SU-DHL-6 (cell line): ENCODE data around the gene ZNF518A.
A peak's percentile ranks its signal among the peaks of the same experiment; 100 is the strongest.

Experiments used
- H2AFZ ChIP-seq: fragments of 200-600 bp; sonication (generic); 2 replicates; pipeline ENCODE4 v1.6.1; 2014; ENCODE audit warnings: low read depth, mild to moderate bottlenecking, moderate library complexity, mixed read lengths, antibody characterized with exemption, low read length; ENCODE audit not compliant: severe bottlenecking
- H3F3A ChIP-seq: fragments of 200-600 bp; shearing (Covaris generic); 2 replicates; pipeline ENCODE4 v1.6.0; 2016; ENCODE audit warnings: antibody characterized with exemption, mild to moderate bottlenecking; ENCODE audit not compliant: insufficient read depth
- H3K27ac ChIP-seq: fragments of 200-600 bp; sonication (generic); 2 replicates; pipeline ENCODE4 v1.5.1; 2016; ENCODE audit warnings: low read depth, mild to moderate bottlenecking, low read length, moderate library complexity, mixed read lengths
- H3K27me3 ChIP-seq: fragments of 200-600 bp; sonication (generic), shearing (Covaris generic); 2 replicates; pipeline ENCODE4 v1.6.0; 2014; ENCODE audit warnings: mild to moderate bottlenecking, low read length
- H3K36me3 ChIP-seq: fragments of 200-600 bp; sonication (generic); 2 replicates; pipeline ENCODE4 v1.6.1; 2014; ENCODE audit warnings: mild to moderate bottlenecking, low read length, mixed read lengths
- H3K4me2 ChIP-seq: fragments of 300-600, 200-600 bp; shearing (Covaris generic), sonication (generic); 2 replicates; pipeline ENCODE4 v1.6.0; 2014; ENCODE audit warnings: low read length, low read depth, mild to moderate bottlenecking; ENCODE audit not compliant: poor library complexity, severe bottlenecking
- H3K4me3 ChIP-seq: fragments of 200-600 bp; sonication (generic); 2 replicates; pipeline ENCODE4 v1.5.1; 2014; ENCODE audit warnings: antibody characterized with exemption, low read length, mild to moderate bottlenecking, mixed read lengths; ENCODE audit not compliant: insufficient read depth, poor library complexity, severe bottlenecking
- H3K79me2 ChIP-seq: fragments of 200-600 bp; sonication (generic); 2 replicates; pipeline ENCODE4 v1.6.1; 2014; ENCODE audit warnings: mild to moderate bottlenecking, low read length, moderate library complexity; ENCODE audit not compliant: insufficient read depth
- H3K9ac ChIP-seq: fragments of 200-600 bp; sonication (generic); 2 replicates; pipeline ENCODE4 v1.7.0; 2014; ENCODE audit warnings: mild to moderate bottlenecking, low read length
- H3K9me2 ChIP-seq: fragments of 200-600 bp; sonication (generic); replicated peaks from 2 replicates; pipeline ENCODE4 v1.6.1; 2014; ENCODE audit warnings: low read length; ENCODE audit not compliant: insufficient read depth
- H3K9me3 ChIP-seq: fragments of 200-600 bp; sonication (generic); 2 replicates; pipeline ENCODE4 v1.6.1; 2014; ENCODE audit warnings: low read length, mixed read lengths; ENCODE audit not compliant: insufficient read depth
- H4K20me1 ChIP-seq: fragments of 200-600 bp; sonication (generic); 2 replicates; pipeline ENCODE4 v1.6.1; 2014; ENCODE audit warnings: low read depth, mild to moderate bottlenecking, antibody characterized with exemption, low read length, moderate library complexity, mixed read lengths
- CTCF ChIP-seq: fragments of 200-600 bp; sonication (generic); IDR thresholded peaks from one replicate; pipeline ENCODE4 v1.5.1; 2017; ENCODE audit warnings: antibody characterized with exemption, mild to moderate bottlenecking, low read length, moderate library complexity; ENCODE audit not compliant: insufficient read depth, poor library complexity, severe bottlenecking
- EZH2phosphoT487 ChIP-seq: fragments of 200-600 bp; sonication (generic), shearing (Covaris generic); conservative IDR thresholded peaks from 2 replicates; pipeline ENCODE4 v1.6.1; 2018; ENCODE audit warnings: mild to moderate bottlenecking, antibody characterized with exemption, low read length, moderate library complexity, mixed read lengths

ZNF518A gene

GRCh38 chr10:96125142-96125515 lies 5.0 kb upstream of the ZNF518A start:
- no peaks in the 10 kb centered on the region for H3F3A ChIP-seq
- no peaks in the 10 kb centered on the region for H3K27me3 ChIP-seq
- no peaks in the 10 kb centered on the region for H3K9me2 ChIP-seq
- no peak overlapping the region for H3K9ac ChIP-seq
- H3K4me2 ChIP-seq, result no peak overlapping the region
- H3K27ac ChIP-seq, result no peak overlapping the region
- TF ChIP-seq EZH2phosphoT487 (no peak), CTCF (no peak)
- no peak overlapping the region for H3K4me3 ChIP-seq
- H3K9me3 ChIP-seq, result no peaks in the 10 kb centered on the region
- H2AFZ ChIP-seq, result no peak overlapping the region
- H3K36me3 ChIP-seq, result no peaks in the 10 kb centered on the region
- H3K79me2 ChIP-seq, result no peaks in the 10 kb centered on the region
- no peaks in the 10 kb centered on the region for H4K20me1 ChIP-seq

GRCh38 chr10:96130326-96130995 lies 364 bp downstream of the ZNF518A start:
- Histone ChIP-seq H3K36me3 (no peaks in the 10 kb centered on the region), H3K4me2 (peak overlapping the region; percentile 47), H3K27ac (peak overlapping the region; percentile 82), H3F3A (no peaks in the 10 kb centered on the region), H3K79me2 (no peaks in the 10 kb centered on the region), H3K9me2 (no peaks in the 10 kb centered on the region), H2AFZ (peak overlapping the region; percentile 83), H3K9ac (peak overlapping the region; percentile 59), H3K9me3 (no peaks in the 10 kb centered on the region), H3K4me3 (peak overlapping the region; percentile 51), H4K20me1 (no peaks in the 10 kb centered on the region), H3K27me3 (no peaks in the 10 kb centered on the region)
- TF ChIP-seq CTCF (no peak), EZH2phosphoT487 (no peak)

GRCh38 chr10:96131621-96132020 lies 1.5 kb downstream of the ZNF518A start:
- no peak overlapping the region for H3K9ac ChIP-seq
- no peak overlapping the region for H3K27ac ChIP-seq
- H3K4me3 ChIP-seq, result no peak overlapping the region
- TF ChIP-seq EZH2phosphoT487 (no peak), CTCF (no peak)
- H3K36me3 ChIP-seq, result no peaks in the 10 kb centered on the region
- H3K9me2 ChIP-seq, result no peaks in the 10 kb centered on the region
- no peaks in the 10 kb centered on the region for H3F3A ChIP-seq
- H3K9me3 ChIP-seq, result no peaks in the 10 kb centered on the region
- peak overlapping the region; percentile 47 for H3K4me2 ChIP-seq
- H4K20me1 ChIP-seq, result no peaks in the 10 kb centered on the region
- no peak overlapping the region for H2AFZ ChIP-seq
- H3K27me3 ChIP-seq, result no peaks in the 10 kb centered on the region
- no peaks in the 10 kb centered on the region for H3K79me2 ChIP-seq
